HG02970 (cell line): ENCODE measurements around the gene ATP8A1.

Experiments used
- ATAC-seq: cut with Tn5 transposase; IDR thresholded peaks from one replicate; pipeline ENCODE4 v1.9.1; 2021; ENCODE audit warnings: mild to moderate bottlenecking, moderate library complexity, moderate number of reproducible peaks; ENCODE audit not compliant: unreplicated experiment, low FRiP score

The ATP8A1 gene

DNA sequence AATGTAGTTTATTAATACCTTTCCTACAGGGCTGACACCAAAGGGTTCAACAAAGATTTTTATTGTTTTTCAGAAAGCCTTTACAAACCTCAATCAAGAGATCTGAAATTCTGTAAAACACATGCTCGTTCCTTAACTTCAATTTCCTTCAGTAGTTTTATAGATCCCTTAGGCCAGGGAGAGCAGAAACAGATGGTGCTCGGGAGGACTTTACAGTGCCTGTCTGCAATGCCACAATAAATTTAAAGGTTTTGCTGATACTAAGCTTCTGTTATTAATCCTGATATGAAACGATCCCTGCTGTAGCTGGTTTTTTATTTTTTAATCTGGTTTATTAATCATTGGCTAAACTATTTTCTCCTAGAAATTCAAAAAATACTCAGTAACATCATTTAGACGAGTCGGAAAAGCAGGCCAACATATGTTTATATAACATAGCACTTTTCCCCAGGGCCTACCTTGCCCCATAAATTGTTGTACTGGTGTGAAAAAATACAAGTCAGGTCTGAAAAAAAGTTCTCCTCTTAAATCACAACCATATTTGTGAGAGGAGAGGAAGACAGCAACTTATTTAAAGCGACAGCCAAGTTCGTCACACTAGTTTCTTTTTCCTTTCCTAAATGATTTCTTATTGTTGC is 219.9 kb downstream of the ATP8A1 start:
- no peak for ATAC-seq

DNA sequence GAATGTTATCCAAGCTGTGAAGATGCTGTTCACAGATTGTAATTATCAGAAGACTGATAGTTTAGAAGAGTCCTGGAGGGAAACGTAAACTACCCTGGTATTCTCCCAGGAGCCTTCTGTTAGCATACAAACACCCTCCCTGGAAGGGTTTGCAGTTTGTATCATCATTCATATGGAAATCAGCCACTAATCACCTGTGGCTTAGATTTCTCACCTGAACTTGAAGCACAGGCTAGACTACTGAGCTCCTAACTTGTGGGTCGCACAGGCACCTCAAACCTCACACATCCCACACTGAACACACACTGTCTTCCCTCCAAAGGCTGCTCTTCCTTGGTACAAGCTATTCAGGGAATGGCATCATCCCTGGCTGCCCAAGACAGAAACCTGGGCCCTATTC is 228.9 kb downstream of the ATP8A1 start:
- no peak for ATAC-seq

DNA sequence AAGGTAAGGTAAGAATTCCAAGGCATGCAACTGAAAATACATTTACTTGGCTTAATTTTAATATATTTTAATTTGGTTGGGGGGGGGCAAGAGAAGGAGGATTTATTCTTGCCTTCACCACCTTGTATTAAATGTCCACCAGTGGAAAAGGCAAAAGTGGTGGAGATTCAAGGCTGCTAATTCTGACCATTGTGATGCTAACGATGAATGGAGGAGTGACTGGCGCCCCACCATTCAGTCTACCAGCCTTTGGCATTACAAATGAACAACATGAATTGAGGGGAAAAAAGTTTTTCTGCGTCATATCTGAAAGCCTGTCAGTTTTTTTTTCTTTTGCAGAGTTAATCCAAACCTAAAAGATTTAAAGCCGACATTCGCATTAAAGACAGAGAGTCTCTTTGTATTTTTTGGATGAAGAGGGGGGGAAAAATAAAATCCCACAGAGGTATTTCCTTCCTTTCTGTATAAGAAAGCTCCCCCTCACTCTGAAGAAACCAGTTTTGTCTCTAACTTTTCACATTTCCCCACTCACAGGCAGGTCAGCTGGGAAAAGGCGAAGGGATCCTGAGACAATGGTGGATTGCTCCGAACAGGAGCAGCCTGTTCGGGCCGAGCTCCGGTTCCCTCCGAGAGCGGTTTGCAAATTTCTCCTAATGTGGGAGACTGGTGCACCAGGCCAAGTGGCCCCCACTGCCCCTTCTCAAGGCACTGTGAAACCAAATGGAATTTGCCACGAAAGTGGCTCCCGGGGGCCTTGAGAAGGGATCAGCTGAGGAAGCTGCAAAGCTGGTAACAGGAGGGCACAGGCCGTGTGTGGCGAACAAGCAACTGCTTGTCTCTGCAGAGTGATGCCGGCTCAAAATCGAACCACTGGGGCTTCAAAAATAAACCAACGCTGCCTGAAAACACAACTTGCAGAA is 231.5 kb downstream of the ATP8A1 start:
- no peak for ATAC-seq

DNA sequence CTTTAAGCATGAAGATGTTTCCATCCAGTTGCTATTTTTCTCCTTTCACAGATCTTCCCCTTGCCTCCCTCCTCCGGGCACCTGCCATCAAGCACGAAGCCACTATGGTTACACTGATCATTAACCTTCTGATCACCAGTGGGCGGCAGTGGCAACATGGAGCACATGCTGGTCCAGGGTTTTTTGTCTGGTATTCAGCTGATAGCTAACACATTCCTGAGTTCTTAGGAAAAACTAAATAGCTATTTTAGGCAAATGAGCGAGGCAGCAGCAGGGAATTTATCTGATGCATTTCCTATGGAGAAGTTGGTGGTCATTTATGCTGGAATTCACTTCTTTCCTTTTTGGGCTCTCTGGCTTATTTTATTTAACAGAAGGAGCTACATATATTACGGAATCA is 236.8 kb downstream of the ATP8A1 start:
- ATAC-seq = no peak

DNA sequence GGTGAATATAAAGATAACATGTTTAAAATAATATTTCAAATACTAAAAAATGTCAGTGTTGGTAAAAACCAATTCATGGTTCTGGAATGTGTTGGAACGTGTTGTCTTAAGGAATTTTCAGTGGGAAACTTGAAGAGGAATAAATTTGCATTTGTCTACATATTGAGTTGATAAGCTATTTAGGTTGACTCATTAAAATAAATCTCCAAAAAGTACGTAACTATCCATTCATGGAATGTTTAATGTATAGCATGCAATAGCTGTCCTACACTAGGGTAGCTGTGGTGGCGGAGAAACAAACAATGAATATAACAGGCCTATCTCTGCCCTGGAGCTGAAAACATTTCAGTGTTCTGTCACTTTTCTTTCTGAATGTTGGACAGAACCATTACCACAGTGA is 239.4 kb downstream of the ATP8A1 start:
- no peak for ATAC-seq

DNA sequence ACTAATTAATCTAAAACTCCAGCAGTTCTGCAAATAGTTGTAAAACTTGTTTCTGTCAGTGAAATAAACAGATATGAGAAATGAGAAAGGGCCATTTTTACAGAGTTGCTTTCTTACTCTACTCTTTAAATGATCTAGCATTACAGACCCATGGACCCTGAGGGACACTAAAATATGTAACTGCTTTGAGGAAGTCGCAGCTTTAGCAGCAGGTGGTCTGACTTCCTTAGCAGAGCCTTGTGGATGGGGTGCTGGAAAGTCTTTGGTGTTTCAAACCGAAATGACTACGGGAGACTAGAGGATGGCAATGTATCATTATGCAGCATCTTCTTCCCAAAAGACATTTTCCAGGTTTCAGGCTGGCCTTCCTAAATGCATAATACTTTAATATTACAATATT is 240.9 kb downstream of the ATP8A1 start:
- no peak for ATAC-seq

DNA sequence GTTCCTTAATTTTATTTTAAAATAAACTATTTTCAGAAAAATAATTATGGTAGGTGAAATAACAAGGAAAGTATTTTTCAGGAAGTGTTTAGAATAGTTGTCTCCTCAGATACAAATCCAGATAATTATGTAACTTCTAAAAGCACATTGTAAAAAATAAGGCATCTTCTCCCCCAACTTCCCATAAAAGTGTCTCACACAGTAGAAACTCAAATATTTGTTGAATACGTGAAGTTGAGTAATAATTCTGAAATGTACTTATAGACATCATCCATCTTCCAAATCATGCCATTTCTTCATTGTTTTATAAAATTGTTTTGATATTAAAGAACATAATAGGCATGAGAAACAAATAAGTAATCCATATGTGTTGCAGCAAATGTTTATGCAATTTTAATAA is 241.6 kb downstream of the ATP8A1 start:
- no peak for ATAC-seq

DNA sequence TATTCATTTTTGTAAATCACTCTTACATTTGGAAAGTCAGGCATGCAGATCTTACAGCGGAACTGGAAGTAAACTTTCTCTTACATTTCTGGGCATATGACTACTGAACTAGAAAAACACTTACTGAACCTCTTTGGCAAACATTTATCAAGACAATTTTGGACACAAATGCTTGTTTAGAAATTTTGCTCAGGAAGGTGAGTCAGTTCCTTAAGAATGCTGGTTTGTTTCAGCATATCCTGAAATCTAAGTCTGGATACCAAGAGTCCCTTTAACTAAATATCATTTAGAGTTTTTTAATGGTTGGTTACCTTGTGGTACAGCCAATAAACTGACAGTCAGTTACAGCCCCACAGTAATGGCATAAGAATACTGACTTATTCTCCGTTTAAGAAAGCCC is 244.7 kb downstream of the ATP8A1 start:
- no peak for ATAC-seq

DNA sequence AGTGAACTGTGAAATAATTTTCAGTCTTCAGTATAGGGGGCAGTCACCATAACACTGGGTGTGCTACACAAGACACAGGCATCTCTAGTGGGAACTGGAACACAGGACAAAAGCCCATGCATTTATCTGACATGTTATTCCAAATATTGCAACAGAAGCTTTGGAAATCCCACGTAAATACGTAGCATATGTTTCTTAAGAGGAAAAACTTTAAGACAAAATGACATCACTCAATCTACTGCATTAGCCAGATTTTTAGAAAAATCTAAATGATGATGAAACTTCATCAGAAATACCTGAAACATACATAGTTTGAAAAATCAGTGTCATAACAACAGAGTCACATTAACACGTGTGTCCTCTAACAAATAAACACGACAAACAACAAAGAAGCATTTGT is 245.1 kb downstream of the ATP8A1 start:
- ATAC-seq = no peak

DNA sequence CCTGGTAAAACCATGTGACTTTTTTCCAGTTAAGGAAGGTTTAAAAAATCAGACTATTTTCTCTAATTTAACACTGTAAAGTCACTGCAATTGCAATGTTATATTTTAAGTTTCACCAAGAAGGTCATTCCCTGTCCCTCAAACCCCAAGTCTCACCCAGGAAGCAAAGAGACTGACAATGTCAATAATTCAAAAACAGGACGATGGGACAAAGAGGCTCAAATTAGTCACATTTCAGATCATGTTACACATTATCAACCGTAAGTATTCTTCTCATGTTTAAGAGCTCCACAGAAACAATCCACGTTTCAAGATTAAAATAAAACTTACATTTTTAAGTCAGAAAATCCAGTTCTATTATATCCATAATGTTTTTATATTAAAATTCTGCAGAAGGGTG is 246.5 kb downstream of the ATP8A1 start:
- ATAC-seq = no peak

DNA sequence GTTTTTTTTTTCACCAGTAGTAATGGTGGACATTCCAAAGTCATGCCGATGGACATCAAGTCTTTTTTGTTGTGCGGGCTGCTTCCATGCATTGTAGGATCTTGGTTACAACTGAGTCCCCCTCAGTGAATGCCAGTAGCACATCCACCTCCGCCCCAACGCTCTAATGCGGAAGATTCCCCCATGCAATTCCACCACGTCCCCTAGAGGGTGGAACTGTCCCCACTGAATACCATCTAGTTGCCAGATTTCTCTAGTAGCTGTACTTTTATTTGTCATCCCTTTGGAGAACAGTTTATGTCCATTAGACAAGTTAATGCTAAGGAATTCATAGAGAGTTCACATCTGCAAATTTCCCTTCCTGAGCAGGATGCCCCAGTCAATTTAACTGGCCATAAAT is 252.9 kb downstream of the ATP8A1 start:
- ATAC-seq = no peak

DNA sequence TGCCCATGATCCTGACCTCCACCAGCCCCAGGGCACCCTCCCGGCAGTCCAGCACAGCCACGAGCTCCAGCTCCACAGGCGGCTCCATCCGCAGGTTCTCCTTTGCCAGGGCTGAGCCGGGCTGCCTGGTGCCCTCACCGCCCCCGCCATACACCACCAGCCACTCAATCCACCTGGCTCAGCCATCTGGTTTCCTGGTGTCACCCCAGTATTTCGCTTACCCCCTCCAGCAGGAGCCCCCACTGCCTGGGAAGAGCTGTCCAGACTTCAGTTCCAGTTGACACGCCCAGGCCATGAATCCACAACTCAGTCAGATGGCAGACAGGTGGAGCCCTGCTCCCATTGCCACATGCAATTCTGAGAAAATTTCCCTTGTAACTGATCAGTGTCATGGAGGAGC is 255.7 kb downstream of the ATP8A1 start:
- ATAC-seq = no peak

DNA sequence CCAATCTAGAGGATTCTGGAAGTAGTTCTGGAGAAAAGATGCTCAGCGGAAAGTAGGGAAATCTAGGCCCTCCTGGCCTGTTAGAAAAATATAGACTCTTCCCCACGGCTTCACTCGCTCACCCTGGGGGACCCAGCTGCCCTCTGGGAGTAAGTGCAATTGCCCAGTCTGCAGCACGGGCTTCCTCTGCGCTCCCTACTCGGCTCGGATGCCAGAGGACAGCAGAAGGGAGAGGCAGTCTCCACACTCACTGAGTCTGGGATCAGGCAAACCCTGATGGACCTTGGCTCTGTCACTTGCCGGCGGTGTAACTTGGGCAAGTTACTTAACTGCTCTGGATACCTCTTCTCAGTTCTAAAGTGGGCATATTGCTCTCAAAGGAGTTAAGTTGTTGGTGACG is 257.5 kb downstream of the ATP8A1 start:
- ATAC-seq = no peak

DNA sequence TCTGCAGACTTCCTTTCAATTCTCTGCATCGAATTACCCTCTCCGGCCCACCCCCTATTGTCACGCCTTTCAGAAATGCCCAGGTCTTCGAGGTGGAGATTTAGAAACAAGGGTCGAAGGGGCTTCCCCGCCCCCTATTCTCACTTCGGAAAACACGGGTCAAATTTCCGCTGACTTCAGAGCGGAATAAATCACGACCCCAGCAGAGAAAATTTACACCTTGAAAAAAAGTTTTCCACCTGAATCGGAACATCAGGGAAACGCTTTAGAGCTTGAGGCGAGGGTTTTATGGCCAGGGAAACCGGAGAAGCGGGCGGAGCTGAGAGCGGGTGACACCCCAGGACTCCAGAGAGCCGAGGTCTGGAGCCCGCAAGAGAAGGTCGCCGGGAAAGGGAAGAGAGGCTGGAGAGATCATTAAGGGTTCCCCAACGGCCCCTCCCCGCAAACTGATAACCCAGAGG is 258.0 kb downstream of the ATP8A1 start:
- ATAC-seq = no peak

DNA sequence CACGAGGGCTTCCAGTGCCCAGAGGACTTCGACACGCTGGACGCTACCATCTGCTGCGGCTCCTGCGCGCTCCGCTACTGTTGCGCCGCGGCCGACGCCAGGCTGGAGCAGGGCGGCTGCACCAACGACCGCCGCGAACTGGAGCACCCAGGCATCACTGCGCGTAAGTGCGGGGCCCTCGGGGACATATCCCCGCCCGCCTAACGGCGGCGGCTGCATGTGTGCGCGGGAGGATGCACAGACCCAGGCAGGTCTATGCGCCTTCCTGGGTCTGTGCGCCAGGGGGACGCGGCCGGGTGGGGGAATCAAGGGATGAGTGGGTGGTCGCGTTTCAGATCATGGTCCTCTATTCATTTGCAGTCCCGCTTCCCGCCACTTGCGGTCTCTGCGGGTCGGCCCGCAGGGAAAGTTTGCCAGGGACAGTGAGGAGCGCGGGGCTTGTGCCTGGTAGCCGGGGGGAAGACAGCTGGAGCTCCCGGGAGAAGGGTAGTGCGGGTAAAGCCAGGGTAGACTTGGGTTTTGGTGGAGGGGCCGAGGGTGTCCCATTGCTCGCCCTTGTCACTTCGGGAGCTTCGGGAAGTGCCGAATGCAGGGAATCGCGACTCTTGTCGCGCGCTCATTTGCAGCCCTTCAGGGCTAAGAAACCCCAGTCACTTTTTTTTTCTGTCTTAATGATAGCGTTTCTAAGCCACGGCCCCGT is 258.6 kb downstream of the ATP8A1 start:
- ATAC-seq = no peak

DNA sequence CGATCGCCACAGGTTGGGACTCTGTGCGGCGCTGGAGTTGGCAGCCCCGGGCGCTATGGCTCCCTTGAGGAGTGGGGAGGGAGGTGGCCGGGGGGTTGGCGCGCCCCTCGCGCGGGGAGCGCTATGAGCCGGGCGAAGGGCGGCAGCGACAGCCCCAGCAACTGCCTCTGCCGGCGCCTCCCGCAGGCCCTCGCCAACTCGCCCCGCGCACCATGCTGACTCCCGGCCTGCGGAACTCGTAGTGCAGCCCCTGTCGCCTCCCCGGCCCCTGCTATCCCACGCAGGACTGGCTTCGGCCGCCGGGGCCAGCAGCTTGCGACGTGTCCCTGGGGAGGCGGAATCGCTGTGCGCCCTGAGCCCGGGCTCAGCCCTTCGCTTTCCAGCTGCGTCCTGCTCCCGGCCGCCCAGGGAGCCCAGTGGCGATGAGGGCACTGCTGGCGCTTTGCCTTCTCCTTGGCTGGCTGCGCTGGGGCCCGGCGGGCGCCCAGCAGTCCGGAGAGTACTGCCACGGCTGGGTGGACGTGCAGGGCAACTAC is 259.2 kb downstream of the ATP8A1 start:
- ATAC-seq = no peak

DNA sequence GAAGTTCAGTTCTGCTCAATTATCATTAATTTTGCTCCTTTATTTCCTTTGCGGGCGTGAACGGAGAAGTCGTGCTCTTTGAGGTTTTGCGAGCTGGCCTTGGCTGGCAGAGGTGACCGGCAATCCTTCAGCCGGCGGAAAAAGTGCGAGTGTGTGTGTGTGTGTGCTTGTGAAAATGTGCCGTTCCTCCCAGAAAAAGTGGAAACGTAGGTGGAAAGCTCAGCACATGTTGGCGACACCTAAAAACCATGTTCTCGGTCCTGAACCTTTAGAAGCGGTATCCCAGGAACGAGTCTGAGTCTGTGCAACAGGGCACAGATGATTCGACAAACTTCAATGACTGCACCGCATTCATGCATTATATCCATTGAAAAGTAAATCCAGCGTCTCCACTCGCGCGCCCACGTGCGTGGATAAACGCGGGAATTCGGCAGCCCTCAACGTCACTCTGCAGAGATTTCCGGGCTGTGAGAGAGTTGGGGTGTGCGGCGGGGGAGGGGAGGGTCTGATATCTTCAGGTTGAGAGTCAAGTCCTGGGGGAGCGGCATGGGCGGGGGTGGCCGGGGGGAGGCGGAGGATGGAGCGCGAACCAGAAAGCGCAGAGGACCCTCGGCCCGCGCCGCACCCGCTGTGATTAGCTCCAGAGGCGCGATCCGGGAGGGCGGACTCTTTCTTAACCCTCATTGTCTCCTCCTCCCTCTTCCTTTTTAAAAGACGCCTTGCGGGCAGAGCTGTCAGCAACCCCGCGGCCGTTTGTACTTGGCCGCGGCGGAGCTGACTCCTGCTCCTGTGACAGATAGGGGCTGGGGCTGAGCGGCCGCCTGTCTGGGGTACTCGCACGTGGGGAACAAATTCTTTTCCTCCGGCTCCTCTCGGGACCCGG is 259.9 kb downstream of the ATP8A1 start, which contains the start of gene SHISA3:
Gene SHISA3 (plus strand): TSS at position 737 of the 883 bp plus-strand sequence. CDS start 569 bp downstream, outside the sequence.
- no peak for ATAC-seq

DNA sequence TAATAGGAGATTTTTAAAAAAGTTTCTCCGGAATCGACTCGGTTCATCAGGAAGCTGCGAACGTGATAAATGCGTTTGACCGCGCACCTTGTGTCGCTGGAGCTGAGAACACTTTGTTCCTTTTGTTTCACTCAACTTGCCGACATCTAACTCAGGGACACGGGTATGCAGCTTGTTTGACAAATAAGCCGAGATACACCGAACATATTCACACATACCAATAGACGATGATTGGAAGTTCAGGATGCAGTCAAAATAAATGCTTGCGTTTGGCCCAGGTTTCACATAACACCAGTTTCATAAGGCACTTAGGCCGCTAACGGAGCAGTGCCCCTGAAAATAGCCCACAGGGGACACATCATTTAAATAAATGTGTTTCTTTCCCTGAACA is 260.5 kb downstream of the ATP8A1 start:
- no peak for ATAC-seq

DNA sequence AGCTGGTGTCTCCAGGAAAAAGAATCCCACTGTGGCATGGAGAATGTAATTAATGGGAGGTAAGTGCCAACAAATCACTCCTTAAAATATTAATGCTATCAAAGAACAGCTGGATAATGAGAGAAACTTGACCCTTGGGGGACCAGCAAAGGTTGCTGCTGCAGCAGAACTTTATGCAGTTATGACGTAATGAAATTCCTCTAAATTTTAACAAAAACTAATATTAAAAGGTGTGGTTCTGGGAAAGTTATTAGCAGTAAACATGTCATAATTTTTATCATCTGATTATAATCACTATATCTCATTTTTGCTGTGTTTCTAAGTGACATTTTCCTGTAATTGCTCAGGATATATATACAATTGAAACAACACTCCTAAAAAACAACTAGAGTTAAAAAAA is 261.3 kb downstream of the ATP8A1 start:
- no peak for ATAC-seq

DNA sequence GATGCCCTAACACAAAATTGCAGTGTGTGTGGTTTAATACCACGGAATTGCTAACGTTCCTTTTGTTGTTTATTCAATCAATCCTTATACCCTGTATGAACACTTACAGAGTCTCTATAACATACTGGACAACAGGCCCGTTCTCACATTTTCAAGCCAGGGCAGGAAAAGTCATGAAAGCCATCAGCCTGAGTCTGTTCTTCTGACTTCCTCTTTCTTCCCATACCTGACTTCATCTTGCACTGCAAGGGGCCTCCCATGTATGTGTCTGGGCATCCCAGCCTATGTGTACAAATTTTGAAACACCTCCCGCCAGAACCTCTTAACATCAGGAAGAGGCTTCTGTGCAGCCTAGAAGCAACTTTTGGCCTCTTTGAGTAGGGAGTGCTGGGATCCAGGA is 264.5 kb downstream of the ATP8A1 start:
- no peak for ATAC-seq
